Progenitor cell of endocrine pancreas (in vitro differentiated cells): ENCODE data around the gene LMAN1L. TPM values are rescaled to one million over a fixed set of nuclear protein-coding genes. Genes with fewer than 3 reads are reported as not detected.
"Not testable (repeated sequence)": the region's sequence is repeated elsewhere in the genome, so short reads cannot be mapped to it uniquely, and the experiment has no call there.

Source experiments
- DNase-seq: peaks from one replicate; pipeline ENCODE4 v3.0.0; 2021; ENCODE audit warnings: low spot score; ENCODE audit not compliant: unreplicated experiment
- H3K27ac Mint-ChIP-seq: 2 replicates; pipeline ENCODE4 v1.8.0; 2021; ENCODE audit warnings: mild to moderate bottlenecking, moderate library complexity, mixed read lengths
- H3K27me3 Mint-ChIP-seq: 2 replicates; pipeline ENCODE4 v1.8.0; 2021; ENCODE audit warnings: mixed read lengths
- H3K36me3 Mint-ChIP-seq: 2 replicates; pipeline ENCODE4 v1.8.0; 2022; ENCODE audit warnings: mixed read lengths; ENCODE audit not compliant: insufficient read depth
- H3K4me1 Mint-ChIP-seq: 2 replicates; pipeline ENCODE4 v1.8.0; 2021; ENCODE audit warnings: low read depth, mixed read lengths
- H3K4me3 Mint-ChIP-seq: 2 replicates; pipeline ENCODE4 v1.8.0; 2021; ENCODE audit warnings: low read depth, mild to moderate bottlenecking, moderate library complexity, mixed read lengths
- H3K9me3 Mint-ChIP-seq: 2 replicates; pipeline ENCODE4 v1.8.0; 2021; ENCODE audit warnings: low read depth, mixed read lengths
- CTCF ChIP-seq: fragments of 200-600 bp; sonication (generic); IDR thresholded peaks from one replicate; pipeline ENCODE4 v1.5.0; 2021; ENCODE audit warnings: antibody characterized with exemption, mild to moderate bottlenecking; ENCODE audit not compliant: unreplicated experiment
- total RNA-seq: library from RNA; stranded (reverse); gene quantifications from 2 replicates; pipeline ENCODE4 v1.2.1, GENCODE V29; 2021

LMAN1L gene
- total RNA-seq, 1 donor from 2014 or later = not detected

- Mint-ChIP-seq H3K9me3 (no peaks in the 10 kb centered on the region), H3K4me1 (peaks cover 25% of the 10 kb centered on the region), H3K27me3 (peaks cover 10% of the 10 kb centered on the region), H3K27ac (no peak overlapping the region), H3K4me3 (peak overlapping the region; percentile 87), H3K36me3 (no peaks in the 10 kb centered on the region)
- DNase-seq = no peak
- TF ChIP-seq CTCF = no peak
Measured at GRCh38 chr15:74783808-74784175, 28.8 kb upstream of the LMAN1L start.

- DNase-seq = no peak
- no peak overlapping the region for H3K27ac Mint-ChIP-seq
- peaks cover 31% of the 10 kb centered on the region for H3K4me1 Mint-ChIP-seq
- no peaks in the 10 kb centered on the region for H3K36me3 Mint-ChIP-seq
- peaks cover 10% of the 10 kb centered on the region for H3K27me3 Mint-ChIP-seq
- no peaks in the 10 kb centered on the region for H3K9me3 Mint-ChIP-seq
- H3K4me3 Mint-ChIP-seq = peak overlapping the region; percentile 14
- TF ChIP-seq CTCF = no peak
Measured at GRCh38 chr15:74784426-74785193, 28.0 kb upstream of the LMAN1L start.

GRCh38 chr15:74785194-74786032, 27.2 kb upstream of the LMAN1L start:
- H3K36me3 Mint-ChIP-seq = no peaks in the 10 kb centered on the region

GRCh38 chr15:74786081-74786480, 26.6 kb upstream of the LMAN1L start:
- not testable (repeated sequence) for H3K4me3 Mint-ChIP-seq, DNase-seq, H3K36me3 Mint-ChIP-seq, H3K9me3 Mint-ChIP-seq, H3K27me3 Mint-ChIP-seq, H3K27ac Mint-ChIP-seq
- H3K4me1 Mint-ChIP-seq = peaks cover 30% of the 10 kb centered on the region

More at GRCh38 chr15:74785194-74786032, 27.2 kb upstream of the LMAN1L start:
- Mint-ChIP-seq H3K27me3 (peaks cover 10% of the 10 kb centered on the region), H3K9me3 (no peaks in the 10 kb centered on the region), H3K4me1 (peaks cover 32% of the 10 kb centered on the region), H3K4me3 (no peak overlapping the region), H3K27ac (no peak overlapping the region)
- no peak for TF ChIP-seq CTCF
- no peak for DNase-seq

- no peak for TF ChIP-seq CTCF
- Mint-ChIP-seq H3K27ac (no peak overlapping the region), H3K4me1 (peaks cover 26% of the 10 kb centered on the region), H3K4me3 (no peak overlapping the region), H3K36me3 (no peaks in the 10 kb centered on the region), H3K27me3 (no peaks in the 10 kb centered on the region), H3K9me3 (no peaks in the 10 kb centered on the region)
- DNase-seq = no peak
Measured at GRCh38 chr15:74786551-74787165, 26.0 kb upstream of the LMAN1L start.
